ENCODE measurements around the gene WBP1.
"Not testable (repeated sequence)": the region's sequence is repeated elsewhere in the genome, so short reads cannot be mapped to it uniquely, and the experiment has no call there.

Gene WBP1

DNA sequence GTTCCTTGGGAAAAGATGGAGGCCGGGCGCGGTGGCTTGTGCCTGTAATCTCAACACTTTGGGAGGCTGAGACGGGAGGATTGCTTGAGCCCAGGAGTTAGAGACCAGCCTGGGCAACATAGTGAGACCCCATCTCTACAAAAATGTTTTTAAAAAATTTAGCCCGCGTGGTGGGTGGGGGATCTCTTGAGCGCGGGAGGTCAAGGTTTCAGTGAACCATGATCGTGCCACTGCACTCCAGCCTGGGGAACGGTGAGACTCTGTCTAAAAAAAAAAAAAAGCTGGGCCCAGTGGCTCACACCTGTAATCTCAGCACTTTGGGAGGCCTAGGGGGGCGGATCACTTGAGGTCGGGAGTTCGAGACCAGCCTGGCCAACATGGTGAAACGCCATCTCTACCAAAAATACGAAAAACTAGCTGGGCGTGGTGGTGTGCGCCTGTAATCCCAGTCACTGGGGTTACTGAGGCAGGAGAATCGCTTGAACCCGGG is 25.5 kb downstream of the WBP1 start:
- DNase-seq: not testable (repeated sequence)

DNA sequence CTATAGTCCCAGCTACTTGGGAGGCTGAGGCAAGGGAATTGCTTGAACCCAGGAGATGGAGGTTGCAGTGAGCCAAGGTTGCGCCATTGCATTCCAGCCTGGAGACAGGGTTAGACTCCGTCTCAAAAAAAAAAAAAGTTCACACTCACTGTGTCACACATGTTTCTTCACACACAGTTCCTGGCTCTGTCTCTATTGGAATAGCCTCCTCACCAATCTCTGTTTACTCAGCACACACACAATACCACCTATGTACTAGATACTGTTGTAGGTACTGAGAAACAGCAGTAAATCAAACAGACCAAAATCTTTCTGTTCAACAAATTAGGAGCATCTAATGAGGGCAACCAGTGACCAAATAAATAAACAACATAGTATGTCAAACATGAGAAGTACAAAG is 27.9 kb downstream of the WBP1 start:
- DNase-seq: no peak

DNA sequence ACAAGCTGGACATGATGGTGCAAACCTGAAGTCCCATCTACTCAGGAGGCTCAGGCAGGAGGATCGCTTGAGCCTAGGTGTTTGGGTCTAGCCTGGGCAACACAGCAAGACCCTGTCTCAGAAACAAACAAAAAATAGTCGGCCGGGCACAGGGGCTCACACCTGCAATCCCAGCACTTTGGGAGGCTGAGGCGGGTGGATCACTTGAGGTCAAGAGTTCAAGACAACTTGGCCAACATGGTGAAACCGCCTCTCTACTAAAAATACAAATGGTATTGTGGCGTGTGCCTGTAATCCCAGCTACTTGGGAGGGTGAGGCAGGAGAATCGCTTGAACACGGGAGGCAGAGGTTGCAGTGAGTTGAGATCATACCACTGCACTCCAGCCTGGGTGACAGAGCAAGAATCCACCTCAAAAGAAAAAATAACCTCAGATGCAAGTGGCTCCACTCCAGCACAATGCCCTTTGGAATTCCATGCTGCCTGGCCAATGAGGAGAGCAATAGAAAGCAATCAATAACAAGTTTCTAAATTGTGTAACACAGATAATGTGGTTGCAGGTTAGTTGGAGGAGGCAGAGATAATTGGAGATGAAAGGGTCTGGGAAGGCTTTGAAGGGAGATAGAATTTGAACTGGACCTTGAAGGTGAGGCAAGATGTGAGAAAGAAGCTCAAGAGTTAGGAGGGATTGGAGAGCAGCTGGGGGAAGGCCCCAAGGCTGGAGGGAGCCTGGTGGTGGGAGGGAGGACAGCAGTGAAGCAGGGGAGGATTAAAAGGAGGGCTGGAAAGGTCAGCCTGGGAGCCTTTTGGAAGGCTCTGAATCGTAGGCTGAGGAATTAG is 30.6 kb downstream of the WBP1 start:
- DNase-seq: no peak

DNA sequence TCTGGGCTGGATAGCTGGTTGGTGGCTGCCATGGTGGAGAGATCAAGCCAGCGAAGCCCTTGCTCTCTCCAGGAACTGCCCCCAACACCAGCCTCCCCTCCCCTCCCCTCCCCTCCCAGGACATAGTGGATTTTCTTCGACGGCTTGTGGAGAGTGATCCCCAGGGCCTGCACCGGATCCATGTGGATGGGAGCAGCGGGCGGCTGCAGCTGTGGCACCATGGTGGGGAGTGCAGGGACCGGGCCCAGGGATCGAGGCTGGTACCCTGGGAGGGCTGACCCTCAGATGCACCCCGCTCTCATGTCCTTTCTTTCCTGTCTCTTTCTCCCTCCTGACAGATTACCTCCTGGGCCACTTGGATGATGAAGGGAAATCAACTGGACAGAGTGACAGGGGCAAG is 31.7 kb downstream of the WBP1 start:
- DNase-seq: no peak

DNA sequence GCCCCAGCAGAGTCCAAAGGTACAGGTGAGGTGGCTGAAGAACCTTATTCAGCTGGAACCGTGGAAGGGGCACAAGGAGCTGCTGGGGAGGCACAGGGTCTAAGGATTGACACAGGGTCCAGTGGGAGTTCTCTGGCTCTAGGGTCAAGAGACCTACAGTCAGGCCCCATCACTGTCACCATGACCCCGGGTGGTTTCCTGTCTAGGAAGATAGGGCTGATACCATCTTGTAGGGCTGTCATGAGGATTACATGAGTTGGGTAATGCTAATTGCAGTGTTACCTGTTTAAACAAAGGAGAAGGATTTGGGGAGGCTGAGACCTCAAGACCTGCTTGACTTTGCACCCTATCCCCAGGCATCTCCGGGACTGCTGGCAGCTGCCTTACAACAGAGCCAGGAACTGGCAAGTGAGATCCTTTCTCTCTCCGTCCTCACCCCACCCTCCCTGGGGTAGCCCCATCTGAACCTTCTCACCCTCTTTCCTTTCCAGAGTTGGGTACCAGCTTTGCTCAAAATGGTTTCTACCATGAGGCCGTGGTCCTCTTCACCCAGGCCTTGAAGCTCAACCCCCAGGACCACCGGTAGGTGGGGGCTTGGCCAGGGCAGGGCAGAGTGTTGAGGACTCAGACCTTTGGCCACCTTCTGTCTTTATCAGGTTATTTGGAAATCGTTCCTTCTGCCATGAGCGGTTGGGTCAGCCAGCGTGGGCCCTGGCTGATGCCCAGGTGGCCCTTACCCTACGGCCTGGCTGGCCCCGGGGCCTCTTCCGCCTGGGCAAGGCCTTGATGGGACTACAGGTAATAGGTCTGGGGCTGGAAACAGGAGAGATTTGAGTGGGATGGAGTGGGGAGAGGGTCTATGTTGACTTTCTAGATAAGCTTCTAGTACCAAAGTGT is 33.7 kb downstream of the WBP1 start:
- DNase-seq: no peak

DNA sequence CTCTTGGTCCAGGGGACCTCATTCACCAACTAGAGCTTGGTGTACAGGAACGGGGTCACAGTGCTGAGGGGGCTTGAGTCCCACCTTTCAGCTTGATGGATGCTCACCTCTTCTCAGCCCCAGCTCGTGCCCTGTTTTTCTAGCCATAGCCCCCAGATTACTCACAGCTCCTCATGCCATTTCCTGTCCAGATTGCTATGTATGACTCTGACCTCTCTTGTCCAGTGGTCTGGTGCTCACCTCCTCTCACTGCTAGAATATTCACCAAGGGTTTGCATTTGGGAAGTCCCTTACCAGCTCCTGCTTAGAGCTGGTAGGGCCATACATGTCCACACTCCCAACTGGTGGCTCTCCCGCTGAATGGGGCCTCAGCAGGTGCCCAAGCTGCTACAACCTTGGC is 35.3 kb downstream of the WBP1 start:
- no peak for DNase-seq

DNA sequence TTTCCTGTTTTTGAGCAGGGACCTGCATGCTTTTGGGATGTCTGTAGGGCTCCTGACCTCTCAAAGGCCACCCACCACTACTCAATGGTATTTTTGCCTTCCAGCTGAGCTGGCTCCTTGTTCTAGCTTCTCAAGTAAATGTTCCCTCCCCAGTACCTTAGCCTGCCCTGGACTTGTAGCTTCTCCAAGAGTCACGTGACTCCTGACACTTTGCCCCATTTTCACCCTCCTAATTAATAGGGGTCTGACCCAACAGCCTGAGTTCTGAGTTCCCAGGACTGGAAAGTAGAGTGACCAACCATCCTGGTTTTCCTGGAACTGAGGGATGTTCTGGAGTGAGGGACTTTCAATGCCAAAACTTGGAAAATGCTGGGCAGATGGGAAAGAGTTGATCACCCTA is 37.2 kb downstream of the WBP1 start:
- no peak for DNase-seq

DNA sequence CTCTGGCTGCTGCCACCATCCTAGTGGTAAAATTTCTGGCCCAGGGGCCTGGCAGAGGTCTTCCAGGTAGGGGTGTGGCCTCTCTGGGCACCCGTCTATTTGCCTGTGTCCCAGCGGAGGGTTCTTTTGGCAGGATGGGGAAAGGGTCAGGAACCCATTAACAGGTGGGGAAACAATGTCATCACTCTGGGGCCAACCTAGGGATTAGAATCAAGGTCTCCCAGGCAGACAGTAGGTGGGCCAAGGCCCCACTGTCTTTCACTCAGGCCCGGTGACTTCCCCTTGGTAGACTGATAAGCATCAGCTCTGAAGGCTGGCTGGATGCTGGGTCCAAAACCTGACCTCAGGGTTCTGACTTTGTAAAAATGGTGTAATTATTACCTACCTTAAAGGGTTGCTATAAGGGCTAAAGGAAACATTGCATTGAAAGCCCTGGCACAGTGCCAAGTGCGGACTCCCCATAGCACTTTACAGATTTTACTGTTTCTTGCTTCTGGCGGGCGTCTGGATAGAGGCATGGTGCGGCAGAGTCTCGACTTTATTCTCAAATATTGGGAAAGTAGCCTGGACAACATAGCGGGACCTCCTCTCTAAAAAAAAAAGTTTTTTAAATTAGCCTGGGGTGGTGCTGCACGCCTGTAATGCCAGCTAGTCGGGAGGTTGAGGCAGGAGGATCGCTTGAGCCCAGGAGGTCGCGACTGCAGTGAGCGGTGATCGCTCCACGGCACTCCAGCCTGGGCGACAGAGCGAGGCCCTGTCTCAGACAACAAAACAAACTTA is 38.9 kb downstream of the WBP1 start:
- DNase-seq: no peak

DNA sequence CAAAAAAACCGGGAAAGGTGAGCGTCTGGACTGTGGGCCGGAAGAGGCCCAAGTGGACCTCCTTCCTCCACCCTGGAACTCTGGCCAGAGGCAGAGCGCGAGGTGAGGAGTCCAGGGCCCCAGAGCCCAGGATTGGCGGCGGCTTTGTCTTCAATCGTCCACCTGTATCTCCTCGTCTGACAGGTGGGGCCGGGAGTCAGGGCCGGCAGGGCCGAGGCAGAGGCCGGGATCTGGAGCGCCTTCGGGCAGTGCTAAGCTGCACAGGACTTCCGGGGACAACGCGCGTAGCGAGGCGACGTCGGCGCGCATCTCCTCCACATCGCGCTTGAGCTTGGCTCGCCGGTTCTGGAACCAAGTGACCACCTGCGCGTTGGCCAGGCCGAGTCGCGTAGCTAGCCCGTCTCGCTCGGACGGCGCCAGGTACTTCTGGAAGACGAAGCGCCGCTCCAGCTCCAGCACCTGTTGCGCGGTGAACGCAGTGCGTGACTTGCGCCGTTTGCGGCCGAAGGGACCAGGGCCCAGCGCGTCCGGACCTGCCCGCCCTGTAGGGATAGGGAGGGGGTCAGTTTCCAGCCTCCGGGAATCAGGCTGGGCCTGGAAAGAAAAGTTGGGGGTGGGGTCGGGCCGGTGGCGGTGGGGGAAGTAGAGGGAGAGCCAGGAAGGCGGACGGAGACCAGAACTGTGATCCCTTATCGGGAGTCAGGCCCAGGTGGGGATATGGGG is 39.7 kb downstream of the WBP1 start:
- no peak for DNase-seq

DNA sequence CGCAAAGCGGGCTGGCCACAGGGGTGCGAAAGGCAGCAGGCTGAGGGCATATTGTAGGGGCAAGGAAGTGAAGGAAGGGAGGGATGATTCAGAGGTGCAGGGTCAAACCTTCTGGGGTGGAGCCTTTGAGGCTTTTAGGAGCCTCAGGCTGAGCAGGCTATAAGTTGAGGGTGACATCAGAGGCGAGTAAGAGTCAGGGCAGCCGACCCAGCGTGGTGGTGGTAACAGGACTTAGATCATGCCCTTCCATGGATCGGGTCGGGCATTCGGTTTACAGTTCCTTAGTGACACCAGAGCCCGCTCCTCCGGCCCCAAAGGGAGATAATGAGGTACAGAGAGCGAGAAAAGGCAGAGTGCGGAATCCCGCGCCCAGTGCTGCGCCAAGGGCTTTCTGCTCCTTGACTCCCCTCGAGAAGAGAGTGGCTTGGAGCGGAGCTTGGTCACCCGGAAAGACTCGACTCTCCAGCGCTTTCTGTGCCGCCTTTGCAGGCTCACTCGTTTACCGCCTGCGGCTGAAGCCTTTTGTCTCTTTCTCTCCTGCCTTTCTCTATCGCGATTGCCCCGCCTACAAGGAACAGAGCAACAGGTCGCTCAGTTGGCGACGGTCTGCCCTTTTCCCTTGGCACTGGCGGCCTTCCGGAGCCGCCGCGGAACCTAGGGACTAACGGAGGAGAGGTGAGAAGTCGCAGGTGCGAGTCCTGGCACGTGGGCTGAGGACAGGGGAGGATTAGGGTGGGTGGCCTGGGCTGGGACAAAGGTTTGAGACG is 40.4 kb downstream of the WBP1 start:
- DNase-seq: peak in 1 of 2 donors; percentile 45

DNA sequence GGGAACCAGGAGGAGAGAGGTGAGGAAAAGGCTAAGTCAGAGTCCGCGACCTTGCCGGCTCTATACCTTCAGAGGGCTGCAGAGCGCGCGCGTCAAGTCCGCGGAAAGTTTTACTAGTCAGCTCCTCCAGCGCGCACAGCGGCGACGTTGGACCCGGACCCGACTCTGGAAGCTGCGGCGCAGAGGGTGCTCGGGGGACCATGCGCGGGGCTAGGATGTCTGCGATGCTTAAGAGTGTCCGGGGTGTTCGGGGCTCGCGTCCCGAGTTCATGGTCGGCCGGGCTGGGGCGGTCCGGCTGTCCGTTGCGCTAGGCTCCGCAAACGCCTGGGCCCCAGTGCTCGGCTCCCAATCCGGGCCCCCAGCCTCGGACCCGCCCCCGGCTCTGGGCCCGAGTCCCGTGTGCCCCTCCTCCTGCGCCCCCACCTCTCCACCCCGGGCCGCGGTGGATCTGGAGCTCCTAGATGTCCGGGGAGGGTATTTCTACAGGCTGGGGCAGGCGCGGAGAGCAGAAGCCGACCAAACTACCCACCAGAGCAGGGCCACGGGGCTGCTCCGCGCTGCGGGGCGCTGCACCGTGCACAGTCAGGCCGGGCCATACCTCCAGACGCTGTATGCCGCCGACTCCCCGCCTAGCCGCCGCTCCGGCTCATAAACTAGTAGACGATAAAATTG is 41.2 kb downstream of the WBP1 start, which contains the start of gene LBX2:
Gene LBX2, minus strand, starts transcription at position 337 of the 673 bp plus-strand sequence. Its CDS starts 66 bp downstream, at position 271.
- no peak for DNase-seq

DNA sequence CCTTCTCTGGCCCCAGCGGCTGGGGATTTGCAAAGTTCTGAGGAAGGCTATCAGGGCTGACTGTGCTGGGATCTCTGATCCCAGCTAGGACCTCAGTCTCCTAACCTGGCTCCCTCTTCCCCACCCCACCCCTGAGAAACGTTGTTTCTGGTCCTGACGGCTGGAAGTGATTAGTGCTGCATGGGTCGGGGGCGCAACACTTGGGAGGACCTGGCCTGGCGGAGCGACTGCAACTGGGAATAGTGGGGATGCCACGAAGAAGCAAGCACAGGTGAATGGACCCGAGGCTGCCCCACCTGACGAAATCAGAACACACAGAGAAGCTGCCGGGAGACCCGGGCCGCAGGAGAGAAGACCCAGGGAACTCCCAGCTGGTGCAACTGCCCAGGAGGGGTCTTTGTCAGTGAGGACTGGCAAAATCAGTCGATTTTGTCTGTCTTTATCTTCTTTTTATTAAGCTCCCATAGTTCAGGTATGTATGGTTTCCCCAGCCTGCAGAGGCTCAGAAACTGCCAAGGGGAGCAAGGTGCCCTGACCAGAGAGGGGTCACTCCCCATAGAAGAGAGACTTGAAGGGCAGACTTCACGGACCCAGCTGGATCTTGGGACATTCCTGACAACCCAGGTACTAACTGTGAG is 41.8 kb downstream of the WBP1 start:
- no peak for DNase-seq

DNA sequence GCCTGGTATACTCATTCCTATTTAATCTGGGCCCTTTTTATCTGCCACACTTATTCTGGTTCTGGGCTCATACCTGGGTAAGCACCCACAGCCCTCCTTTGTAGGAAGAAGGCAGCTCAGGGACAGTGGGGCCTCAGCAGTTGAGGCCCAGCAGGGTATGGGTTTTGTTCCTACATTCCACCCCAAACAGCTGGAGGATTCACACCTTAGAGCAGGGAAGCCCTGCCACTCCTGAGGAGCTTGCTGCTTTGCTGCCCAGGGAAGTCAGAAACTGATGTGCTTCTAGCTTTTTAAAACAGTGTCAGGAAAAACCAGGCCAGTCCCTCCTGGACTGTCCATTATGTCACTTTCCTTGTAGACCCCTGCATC is 42.3 kb downstream of the WBP1 start:
- no peak for DNase-seq

DNA sequence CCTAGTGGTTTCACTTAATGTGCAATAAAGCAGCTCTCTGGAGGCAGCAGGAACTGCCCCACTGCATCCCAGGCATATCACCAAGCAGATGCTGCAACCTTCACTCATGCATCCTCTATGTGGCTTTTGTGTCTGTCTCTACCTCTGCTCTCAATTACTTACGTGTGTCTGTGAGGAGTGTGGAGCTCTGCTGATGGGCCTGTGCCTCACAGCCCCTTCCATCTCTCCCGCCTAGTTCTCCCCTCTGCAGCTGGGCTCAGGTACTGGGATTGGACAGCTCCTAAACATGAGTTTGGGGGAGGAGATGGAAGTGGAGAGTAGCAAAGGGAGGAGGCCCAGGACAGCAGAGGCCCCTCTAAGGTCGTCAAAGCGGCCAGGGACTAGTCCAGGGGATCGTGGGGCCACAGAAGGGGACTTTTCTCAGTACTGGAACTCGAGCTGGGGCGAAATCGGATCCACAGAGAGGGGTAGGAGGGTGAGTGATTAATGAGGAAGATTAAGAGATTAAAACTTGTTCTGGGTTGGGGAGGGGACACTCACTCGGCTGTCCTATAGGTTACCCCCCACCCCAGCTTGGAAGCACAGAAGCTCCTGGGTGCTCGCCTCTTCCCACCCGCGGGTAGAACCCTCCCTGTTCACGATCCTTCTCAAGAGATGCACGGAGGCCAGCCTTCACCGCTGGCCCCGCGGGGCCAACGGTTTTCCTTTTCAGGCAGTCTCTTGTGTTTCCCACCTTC is 43.3 kb downstream of the WBP1 start:
- DNase-seq: no peak

DNA sequence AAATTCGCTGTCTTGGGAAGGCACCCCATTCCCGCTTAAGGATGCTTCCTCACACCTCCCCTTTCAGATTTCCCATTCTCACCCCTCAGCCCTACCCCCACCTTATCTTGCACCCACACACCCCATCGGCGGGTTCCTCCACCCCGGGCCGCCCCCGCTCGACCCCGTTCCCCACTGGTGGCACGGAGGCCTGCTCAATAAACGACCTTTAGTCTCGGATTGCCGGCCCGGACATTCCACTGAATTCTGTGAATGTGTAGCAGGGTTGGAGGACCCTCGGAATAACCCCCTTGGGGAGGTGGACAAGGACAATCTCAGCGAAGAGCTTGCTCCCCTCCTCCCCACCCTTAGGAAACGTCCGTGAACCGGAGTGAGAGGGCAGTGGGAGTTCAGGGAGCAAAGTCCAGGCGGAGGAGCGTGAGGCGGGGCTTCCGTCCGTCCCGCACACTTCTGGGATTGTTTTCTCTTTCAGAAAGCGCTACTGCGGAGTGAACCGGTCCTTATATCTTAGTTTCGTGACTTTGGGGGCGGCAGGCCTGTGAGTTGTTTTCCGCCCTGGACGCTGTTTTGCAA is 44.0 kb downstream of the WBP1 start:
- no peak for DNase-seq

DNA sequence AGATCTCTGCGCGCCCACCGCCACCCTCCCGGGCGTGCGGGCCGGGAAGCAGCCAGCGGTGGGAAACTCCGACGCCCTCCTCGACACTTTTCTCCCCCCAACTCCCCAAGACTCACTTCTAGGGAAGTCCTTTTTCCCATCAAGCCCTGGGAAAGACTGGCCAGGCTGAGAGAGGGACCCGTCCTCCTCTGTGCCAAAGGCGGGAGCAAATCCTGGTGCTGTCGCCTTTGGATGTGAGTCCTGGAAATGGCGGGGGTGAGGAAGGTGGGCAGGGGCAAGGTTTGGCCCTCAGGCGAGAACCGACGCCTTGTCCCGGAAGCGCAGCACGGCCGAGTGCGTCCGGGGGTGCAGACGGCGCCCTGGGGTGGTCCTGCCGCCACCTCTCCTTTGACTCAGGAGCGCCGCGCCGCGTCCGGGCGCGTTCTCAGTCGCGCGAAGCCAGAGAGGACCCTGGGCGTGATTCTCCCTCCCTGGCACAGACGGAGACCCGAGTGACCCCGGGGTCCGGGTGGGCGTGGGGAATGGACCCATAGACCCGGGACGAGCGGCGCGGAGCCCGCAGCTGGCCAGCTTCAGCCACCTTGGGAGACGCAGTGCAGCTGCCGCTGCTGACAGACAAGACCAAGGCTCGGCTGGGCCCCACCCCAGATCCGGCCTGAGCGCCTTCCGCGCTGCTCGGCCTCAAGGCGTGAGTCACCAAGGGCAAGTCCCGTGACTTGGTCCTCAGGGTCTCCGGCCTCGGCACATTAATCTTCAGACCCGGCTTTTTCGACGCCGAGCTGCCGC is 44.7 kb downstream of the WBP1 start:
- DNase-seq: peak; percentile 67 to 70

DNA sequence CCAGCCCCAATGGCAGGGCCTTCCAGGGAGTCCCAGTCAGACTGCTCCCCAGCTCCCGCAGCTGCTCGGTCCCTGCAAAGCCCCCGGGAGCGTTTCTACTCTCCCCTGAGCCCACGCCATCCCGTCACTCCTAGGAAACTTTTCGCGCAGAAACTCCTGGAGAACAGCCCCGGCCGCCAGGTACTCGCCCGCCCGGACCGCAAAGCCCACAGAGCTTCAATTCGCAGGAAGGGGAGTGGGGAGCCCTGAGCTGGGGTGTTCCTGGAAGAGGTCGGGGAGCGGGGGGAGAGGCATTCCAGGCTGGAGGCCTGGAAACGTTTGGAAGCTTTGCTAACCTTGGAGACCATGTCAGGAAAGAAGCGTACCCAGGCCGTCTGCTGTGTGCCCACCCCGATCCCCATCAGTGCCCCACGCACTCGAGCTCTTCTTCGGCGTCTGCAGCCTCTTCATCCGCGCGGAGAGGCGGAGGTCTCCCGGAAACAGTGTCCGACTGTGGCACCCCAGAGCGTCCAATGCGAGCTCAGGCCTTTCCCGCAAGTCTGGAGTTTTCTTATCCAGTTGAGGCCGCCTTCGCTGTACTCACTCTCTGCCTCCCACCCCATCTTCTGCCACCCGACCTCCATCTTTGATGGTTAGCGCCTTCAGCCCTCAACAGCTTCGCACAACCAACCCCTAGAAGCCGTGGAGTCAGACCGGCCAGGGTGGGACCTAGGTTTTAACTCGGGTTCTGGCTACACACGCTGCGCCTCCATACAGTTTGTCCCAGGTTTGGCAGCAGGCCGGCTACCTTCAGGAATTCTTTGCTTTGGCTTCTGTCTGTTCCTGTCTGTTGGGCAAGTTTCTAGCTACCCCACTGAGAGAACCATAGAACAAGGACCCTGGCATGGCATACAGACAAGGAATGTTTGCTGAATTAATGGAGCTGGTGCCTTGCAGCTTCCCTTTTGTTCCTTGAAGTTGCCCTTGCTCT is 45.6 kb downstream of the WBP1 start:
- no peak for DNase-seq
